HG02973 (cell line): ENCODE measurements around the gene STIM1.

ENCODE experiments used
- ATAC-seq: cut with Tn5 transposase; IDR thresholded peaks from one replicate; pipeline ENCODE4 v1.9.1; 2021; ENCODE audit warnings: moderate library complexity; ENCODE audit not compliant: unreplicated experiment

The STIM1 gene

GRCh38 chr11:4060182-4060923 is 204.9 kb downstream of the STIM1 start:
- ATAC-seq = no peak

- ATAC-seq = no peak
Observed at GRCh38 chr11:4061700-4062099, 206.2 kb downstream of the STIM1 start.

GRCh38 chr11:4063348-4063747 is 207.9 kb downstream of the STIM1 start:
- ATAC-seq = no peak

- no peak for ATAC-seq
Observed at GRCh38 chr11:4064278-4064955, 209.0 kb downstream of the STIM1 start.

- no peak for ATAC-seq
Observed at GRCh38 chr11:4065086-4065485, 209.6 kb downstream of the STIM1 start.

- ATAC-seq = no peak
Observed at GRCh38 chr11:4065601-4066377, 210.3 kb downstream of the STIM1 start.

GRCh38 chr11:4066910-4067309 is 211.4 kb downstream of the STIM1 start:
- no peak for ATAC-seq

GRCh38 chr11:4068962-4069361 is 213.5 kb downstream of the STIM1 start:
- ATAC-seq = no peak

GRCh38 chr11:4071325-4071724 is 215.9 kb downstream of the STIM1 start:
- ATAC-seq = no peak

- no peak for ATAC-seq
Observed at GRCh38 chr11:4071914-4072313, 216.4 kb downstream of the STIM1 start.

- peak; percentile 60 for ATAC-seq
Observed at GRCh38 chr11:4072668-4073285, 217.3 kb downstream of the STIM1 start.

GRCh38 chr11:4074266-4074665 is 218.8 kb downstream of the STIM1 start:
- ATAC-seq = no peak

- ATAC-seq = no peak
Observed at GRCh38 chr11:4076774-4077173, 221.3 kb downstream of the STIM1 start.

GRCh38 chr11:4083198-4083597 is 227.7 kb downstream of the STIM1 start:
- no peak for ATAC-seq

- ATAC-seq = no peak
Observed at GRCh38 chr11:4084406-4085125, 229.1 kb downstream of the STIM1 start.

- no peak for ATAC-seq
Observed at GRCh38 chr11:4085575-4085974, 230.1 kb downstream of the STIM1 start.

GRCh38 chr11:4086575-4087353 is 231.3 kb downstream of the STIM1 start:
- ATAC-seq = no peak

GRCh38 chr11:4087551-4087950 is 232.1 kb downstream of the STIM1 start:
- no peak for ATAC-seq

GRCh38 chr11:4090258-4090657 is 234.8 kb downstream of the STIM1 start:
- no peak for ATAC-seq

- ATAC-seq = no peak
Observed at GRCh38 chr11:4092026-4092425, 236.6 kb downstream of the STIM1 start.
